ENCODE measurements around the gene KDM2B.
"Not testable (repeated sequence)": the region's sequence is repeated elsewhere in the genome, so short reads cannot be mapped to it uniquely, and the experiment has no call there.

The KDM2B gene

GRCh38 chr12:121583334-121583661 lies 2.5 kb upstream of the KDM2B start:
- not testable (repeated sequence) for DNase-seq

- DNase-seq, result no peak
These were observed 1.9 kb upstream of the KDM2B start for GRCh38 chr12:121582583-121583333.

GRCh38 chr12:121581686-121582429 lies 1.0 kb upstream of the KDM2B start:
- DNase-seq, result peak; percentile 59

GRCh38 chr12:121579981-121580868 lies 598 bp downstream of the KDM2B start:
- peak; percentile 70 for DNase-seq

- peak; percentile 25 for DNase-seq
These were observed 1.5 kb downstream of the KDM2B start for GRCh38 chr12:121579190-121579791.

GRCh38 chr12:121578230-121579189 lies 2.3 kb downstream of the KDM2B start:
- no peak for DNase-seq

- DNase-seq, result no peak
These were observed 3.2 kb downstream of the KDM2B start for GRCh38 chr12:121577443-121578180.

GRCh38 chr12:121576851-121577391 lies 3.9 kb downstream of the KDM2B start:
- DNase-seq, result peak; percentile 80

- DNase-seq, result no peak
These were observed 4.7 kb downstream of the KDM2B start for GRCh38 chr12:121575952-121576625.

- no peak for DNase-seq
These were observed 5.8 kb downstream of the KDM2B start for GRCh38 chr12:121575051-121575450.

GRCh38 chr12:121574025-121574424 lies 6.8 kb downstream of the KDM2B start:
- no peak for DNase-seq

- peak; percentile 44 for DNase-seq
These were observed 8.9 kb downstream of the KDM2B start for GRCh38 chr12:121571920-121572319.

GRCh38 chr12:121570467-121571283 lies 10.1 kb downstream of the KDM2B start:
- DNase-seq, result peak; percentile 45

- DNase-seq, result peak; percentile 77
These were observed 11.7 kb downstream of the KDM2B start for GRCh38 chr12:121568971-121569751.

- DNase-seq, result no peak
These were observed 12.3 kb downstream of the KDM2B start for GRCh38 chr12:121568518-121568917.

- DNase-seq, result peak; percentile 65
These were observed 15.7 kb downstream of the KDM2B start for GRCh38 chr12:121565076-121565475.

- no peak for DNase-seq
These were observed 18.3 kb downstream of the KDM2B start for GRCh38 chr12:121562488-121562887.

GRCh38 chr12:121561009-121561395 lies 19.8 kb downstream of the KDM2B start:
- DNase-seq, result no peak
